Mucosa of descending colon (tissue), 3 donors: ENCODE results near the gene KCNIP1. TPM values are rescaled to one million over a fixed set of nuclear protein-coding genes. Genes with fewer than 3 reads are reported as not detected.

ENCODE experiments used
- ATAC-seq: fragments of 200-7000 bp; cut with Tn5 transposase; one replicate; pipeline ENCODE4 v1.9.1; 2020; ENCODE audit warnings: mild to moderate bottlenecking, moderate library complexity
- DNase-seq, 3 donors: peaks; one replicate each; pipeline ENCODE4 v3.0.0-alpha.2; 2020
- H3K36me3 ChIP-seq: fragments of 200-600 bp; one replicate; pipeline ENCODE4 v1.8.0; 2021; ENCODE audit warnings: low read depth, mild to moderate bottlenecking
- H3K4me1 ChIP-seq: fragments of 200-600 bp; one replicate; pipeline ENCODE4 v1.8.0; 2021; ENCODE audit warnings: low read depth, mild to moderate bottlenecking
- H3K4me3 ChIP-seq: fragments of 200-600 bp; one replicate; pipeline ENCODE4 v1.8.0; 2021; ENCODE audit warnings: mild to moderate bottlenecking
- H3K9me3 ChIP-seq: fragments of 200-600 bp; one replicate; pipeline ENCODE4 v1.8.0; 2021; ENCODE audit warnings: mild to moderate bottlenecking
- intact Hi-C, 2 donors: fragments of 100-400 bp; cut with DNase I in 1 of 2; cut with micrococcal nuclease in 1 of 2; formaldehyde crosslinking; loops; one replicate each; pipeline versions ENCODE4 v1.11.0 to v1.11.1; 2022; cut with DNase I, micrococcal nuclease
- total RNA-seq, 3 donors: library from RNA; stranded (reverse); fragmentation: NEBNext Ultra II Directional in 2 of 3; extraction: Animal tissue kit (Norgen Biotek cat#: 25700) in 2 of 3; gene quantifications; one replicate each; pipeline versions ENCODE4 v1.2.1 to v1.2.4, GENCODE V29; 2021 to 2023
- TF ChIP-seq, protein P1 (sequence below): fragments of 200-600 bp; IDR thresholded peaks from one replicate; pipeline ENCODE4 v1.8.0; 2022; ENCODE audit warnings: antibody characterized with exemption, mild to moderate bottlenecking
- donor health status: DM: no; HTN: no; CAD: no; lungs with moderate emphysema.
- donor health status: DM: no; HTN: no; CAD: no.
- donor health status: DM: no; HTN: yes; CAD: no.

Gene KCNIP1
- total RNA-seq, 3 donors from 2014 or later = 0.79 TPM; not detected in 2

DNA sequence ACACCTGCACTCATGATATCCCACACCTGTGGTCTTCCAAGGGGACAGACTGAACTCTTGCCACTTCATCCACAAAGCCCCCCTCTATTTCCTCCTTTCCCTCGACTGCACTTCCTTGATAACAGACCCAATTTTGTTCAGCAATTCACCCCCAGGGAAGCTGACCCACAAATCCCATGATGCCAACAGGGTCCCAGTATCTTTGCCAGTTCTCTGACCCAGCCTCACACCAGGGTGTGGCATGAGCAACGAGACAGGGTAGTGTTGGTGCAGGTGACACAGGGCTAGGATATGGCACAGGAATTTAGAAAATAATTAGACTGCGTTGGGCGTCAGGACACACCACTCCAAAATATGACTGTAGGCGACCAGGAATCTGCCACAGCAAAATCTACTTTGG lies 30.2 kb upstream of the KCNIP1 start:
- ATAC-seq (no peak), DNase-seq (no peak)
- Histone ChIP-seq H3K9me3 (no peaks in the 10 kb centered on the region), H3K4me3 (no peak overlapping the region), H3K4me1 (no peaks in the 10 kb centered on the region), H3K36me3 (no peaks in the 10 kb centered on the region)
- TF ChIP-seq, protein P1, sequence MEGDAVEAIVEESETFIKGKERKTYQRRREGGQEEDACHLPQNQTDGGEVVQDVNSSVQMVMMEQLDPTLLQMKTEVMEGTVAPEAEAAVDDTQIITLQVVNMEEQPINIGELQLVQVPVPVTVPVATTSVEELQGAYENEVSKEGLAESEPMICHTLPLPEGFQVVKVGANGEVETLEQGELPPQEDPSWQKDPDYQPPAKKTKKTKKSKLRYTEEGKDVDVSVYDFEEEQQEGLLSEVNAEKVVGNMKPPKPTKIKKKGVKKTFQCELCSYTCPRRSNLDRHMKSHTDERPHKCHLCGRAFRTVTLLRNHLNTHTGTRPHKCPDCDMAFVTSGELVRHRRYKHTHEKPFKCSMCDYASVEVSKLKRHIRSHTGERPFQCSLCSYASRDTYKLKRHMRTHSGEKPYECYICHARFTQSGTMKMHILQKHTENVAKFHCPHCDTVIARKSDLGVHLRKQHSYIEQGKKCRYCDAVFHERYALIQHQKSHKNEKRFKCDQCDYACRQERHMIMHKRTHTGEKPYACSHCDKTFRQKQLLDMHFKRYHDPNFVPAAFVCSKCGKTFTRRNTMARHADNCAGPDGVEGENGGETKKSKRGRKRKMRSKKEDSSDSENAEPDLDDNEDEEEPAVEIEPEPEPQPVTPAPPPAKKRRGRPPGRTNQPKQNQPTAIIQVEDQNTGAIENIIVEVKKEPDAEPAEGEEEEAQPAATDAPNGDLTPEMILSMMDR = no peak
- intact Hi-C loops = no loop called here

DNA sequence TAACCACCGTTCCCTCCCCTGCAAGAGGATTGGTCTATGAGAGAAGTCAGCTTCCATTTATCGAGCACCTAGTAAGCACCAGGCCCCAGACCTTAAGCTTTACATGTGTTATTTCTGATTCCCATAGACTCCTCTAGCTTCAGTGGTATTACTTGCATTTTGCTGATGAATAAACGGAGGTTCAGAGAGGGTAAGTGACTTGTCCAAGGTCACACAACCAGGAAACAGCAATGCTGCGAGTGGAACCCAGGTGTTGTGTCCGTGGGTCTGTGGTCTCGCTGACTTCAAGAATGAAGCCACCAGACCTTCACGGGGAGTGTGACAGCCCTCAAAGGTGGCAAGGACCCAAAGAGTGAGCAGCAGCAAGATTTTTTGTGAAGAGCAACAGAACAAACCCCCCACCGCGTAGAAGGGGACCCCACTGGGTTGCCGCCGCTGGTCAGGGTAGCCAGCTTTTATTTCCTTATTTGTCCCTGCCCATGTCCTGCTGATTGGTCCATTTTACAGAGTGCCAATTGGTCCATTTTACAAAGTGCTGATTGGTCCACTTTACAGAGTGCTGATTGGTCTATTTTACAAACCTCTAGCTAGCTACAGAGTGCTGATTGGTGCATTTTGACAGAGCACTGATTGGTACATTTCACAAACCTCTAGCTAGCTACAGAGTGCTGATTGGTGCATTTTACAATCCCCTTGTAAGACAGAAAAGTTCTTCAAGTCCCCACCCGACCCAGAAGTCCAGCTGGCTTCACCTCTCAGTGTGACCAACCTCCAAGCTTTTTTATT lies 29.1 kb upstream of the KCNIP1 start:
- no peak overlapping the region for H3K4me3 ChIP-seq
- intact Hi-C loops = no loop called here
- H3K9me3 ChIP-seq = no peaks in the 10 kb centered on the region
- H3K36me3 ChIP-seq = no peaks in the 10 kb centered on the region
- ATAC-seq (no peak), DNase-seq (no peak)
- no peaks in the 10 kb centered on the region for H3K4me1 ChIP-seq
- TF ChIP-seq, protein P1 = no peak

DNA sequence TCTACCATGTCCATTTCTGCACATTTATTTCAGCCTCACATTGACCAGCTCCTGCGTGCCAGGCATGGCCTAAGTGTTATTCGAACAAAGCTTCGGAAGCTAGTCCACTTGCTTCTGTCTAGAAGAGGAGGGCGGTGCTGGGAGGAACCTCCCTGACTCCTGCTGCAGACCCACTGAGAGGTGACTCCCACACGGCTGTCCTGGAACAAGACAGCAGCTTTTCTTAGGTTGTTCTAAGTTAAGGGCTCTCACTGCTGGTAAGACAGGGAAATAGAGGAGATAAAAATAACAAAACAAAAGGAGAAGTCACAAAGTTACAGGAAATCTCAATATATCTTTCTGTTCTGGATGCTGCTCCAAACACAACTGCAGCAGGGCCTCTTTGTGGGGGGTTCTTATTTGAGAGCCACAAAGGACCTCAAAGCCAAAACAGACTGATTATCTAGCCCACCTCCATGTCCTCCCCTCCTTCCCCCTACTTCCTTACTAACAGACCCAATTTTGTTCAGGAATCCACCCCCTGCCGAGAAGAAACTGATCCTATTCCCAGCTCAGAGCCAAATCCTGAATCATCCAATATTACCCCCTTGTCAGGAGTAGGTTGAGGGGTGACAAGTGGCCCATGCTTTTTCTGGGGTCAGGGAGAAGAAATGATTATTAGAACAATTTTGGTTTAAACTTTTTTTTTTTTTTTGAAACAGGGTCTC lies 28.4 kb upstream of the KCNIP1 start:
- intact Hi-C loops = no loop called here
- TF ChIP-seq, protein P1 = no peak
- ATAC-seq = no peak
- Histone ChIP-seq H3K36me3 (no peaks in the 10 kb centered on the region), H3K4me1 (no peaks in the 10 kb centered on the region), H3K9me3 (no peaks in the 10 kb centered on the region), H3K4me3 (no peak overlapping the region)
- DNase-seq = no peak

DNA sequence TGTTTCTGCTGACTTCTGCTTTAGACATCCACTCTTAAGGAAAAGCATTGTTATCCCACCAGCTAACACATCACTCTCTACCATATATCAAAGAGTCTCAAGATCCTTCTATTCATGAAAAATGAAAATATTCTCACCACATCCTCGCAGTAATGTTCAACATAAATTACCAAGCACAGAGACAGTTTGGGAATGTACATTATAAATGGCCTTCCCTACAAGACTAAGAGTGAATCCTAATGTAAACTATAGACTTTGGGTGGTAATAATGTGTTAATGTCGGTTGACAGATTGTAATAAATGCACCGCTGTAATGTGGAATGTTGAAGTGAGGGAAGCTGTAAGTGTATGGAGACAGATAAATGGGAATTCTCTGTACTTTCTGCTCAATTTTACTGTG lies 27.1 kb upstream of the KCNIP1 start:
- no peaks in the 10 kb centered on the region for H3K36me3 ChIP-seq
- intact Hi-C loops = no loop called here
- H3K4me3 ChIP-seq = no peak overlapping the region
- no peaks in the 10 kb centered on the region for H3K4me1 ChIP-seq
- ATAC-seq (no peak), DNase-seq (no peak)
- no peaks in the 10 kb centered on the region for H3K9me3 ChIP-seq
- TF ChIP-seq, protein P1 = no peak

DNA sequence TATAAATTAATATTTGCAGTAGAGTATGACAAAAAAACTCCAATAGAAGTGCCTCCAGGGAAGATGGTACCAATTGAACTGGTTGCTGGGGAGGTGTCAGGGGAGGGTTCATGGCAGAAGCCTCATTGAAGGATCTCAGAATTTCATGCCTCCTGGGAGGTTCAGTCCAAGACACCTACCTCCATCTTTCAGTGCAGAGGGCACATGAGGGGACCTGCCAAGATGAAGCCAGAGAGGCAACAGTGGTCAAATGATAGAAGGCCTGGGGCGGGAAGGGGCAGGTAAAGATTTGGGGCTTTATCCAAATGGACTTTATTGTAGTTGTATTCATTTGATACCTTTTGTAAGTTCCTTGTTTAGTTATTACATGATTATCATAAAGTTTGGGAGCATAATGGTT lies 25.9 kb upstream of the KCNIP1 start:
- H3K36me3 ChIP-seq = no peaks in the 10 kb centered on the region
- no peaks in the 10 kb centered on the region for H3K9me3 ChIP-seq
- intact Hi-C loops = no loop called here
- TF ChIP-seq, protein P1 = no peak
- H3K4me1 ChIP-seq = no peaks in the 10 kb centered on the region
- DNase-seq = no peak
- no peak overlapping the region for H3K4me3 ChIP-seq
- ATAC-seq = no peak
